ENCODE results near the gene TMCC2. TPM values are rescaled to one million over a fixed set of nuclear protein-coding genes. Genes with fewer than 3 reads are reported as not detected.

The TMCC2 gene
- total RNA-seq, 2 donors from 2014 or later, result 6.8 to 8.9 TPM

DNA sequence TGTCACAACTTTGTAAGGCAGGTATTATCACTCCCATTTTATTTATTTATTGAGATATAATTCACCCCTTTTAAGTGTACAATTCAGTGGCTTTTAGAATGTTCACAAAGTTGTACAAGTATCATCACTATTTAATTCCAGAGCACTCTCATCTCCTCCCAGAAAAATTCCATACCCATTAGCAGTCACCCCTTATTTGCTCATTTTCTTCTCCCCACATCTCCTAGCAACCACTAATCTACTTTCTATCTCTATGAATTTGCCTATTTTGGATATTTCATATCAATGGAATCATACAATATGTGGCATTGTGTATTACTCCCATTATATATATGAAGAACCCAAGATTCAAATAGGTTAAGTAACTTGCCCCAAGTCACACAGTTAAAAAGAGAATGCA lies 23.2 kb upstream of the TMCC2 start:
- no peak for ATAC-seq (ENCODE audit: insufficient number of reproducible peaks, low FRiP score, low read depth)
- no peaks in the 10 kb centered on the region for H3K27me3 ChIP-seq (replicated peaks; ENCODE audit: insufficient read depth)
- H3K4me3 ChIP-seq, result no peak overlapping the region
- no peak for DNase-seq (ENCODE audit: low spot score)
- TF ChIP-seq, protein P1, sequence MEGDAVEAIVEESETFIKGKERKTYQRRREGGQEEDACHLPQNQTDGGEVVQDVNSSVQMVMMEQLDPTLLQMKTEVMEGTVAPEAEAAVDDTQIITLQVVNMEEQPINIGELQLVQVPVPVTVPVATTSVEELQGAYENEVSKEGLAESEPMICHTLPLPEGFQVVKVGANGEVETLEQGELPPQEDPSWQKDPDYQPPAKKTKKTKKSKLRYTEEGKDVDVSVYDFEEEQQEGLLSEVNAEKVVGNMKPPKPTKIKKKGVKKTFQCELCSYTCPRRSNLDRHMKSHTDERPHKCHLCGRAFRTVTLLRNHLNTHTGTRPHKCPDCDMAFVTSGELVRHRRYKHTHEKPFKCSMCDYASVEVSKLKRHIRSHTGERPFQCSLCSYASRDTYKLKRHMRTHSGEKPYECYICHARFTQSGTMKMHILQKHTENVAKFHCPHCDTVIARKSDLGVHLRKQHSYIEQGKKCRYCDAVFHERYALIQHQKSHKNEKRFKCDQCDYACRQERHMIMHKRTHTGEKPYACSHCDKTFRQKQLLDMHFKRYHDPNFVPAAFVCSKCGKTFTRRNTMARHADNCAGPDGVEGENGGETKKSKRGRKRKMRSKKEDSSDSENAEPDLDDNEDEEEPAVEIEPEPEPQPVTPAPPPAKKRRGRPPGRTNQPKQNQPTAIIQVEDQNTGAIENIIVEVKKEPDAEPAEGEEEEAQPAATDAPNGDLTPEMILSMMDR (IDR thresholded peaks at IDR 0.05), result no peak
- no peaks in the 10 kb centered on the region for H3K9me3 ChIP-seq
- no peak overlapping the region for H3K27ac ChIP-seq
- H3K4me1 ChIP-seq (ENCODE audit: control insufficient read depth in 1 of 2, low read depth in 2 of 2), result peaks cover 4 to 6% of the 10 kb centered on the region in 2 donors
- H3K36me3 ChIP-seq, result no peaks in the 10 kb centered on the region

DNA sequence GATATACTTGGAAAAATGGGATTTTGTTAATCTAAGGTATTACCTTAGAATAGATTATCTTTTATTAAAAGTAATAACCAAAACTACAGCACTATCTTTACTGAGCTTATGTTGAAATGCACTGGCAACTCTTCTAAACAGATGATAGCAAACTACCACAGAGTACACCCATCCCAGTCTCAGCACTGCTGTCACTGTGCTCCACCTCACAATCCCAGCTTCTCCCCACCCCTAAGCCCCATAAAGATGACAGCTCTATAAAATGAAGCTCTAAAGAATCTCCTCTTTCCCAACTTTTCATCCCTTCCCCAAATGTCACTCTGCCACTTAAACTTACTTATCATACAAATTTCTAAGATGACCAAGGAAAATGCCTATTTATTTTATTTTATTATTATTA lies 22.7 kb upstream of the TMCC2 start:
- no peak overlapping the region for H3K27ac ChIP-seq
- ATAC-seq (ENCODE audit: insufficient number of reproducible peaks, low FRiP score, low read depth), result no peak
- H3K4me3 ChIP-seq, result no peak overlapping the region
- peaks cover 9% of the 10 kb centered on the region in 2 donors for H3K4me1 ChIP-seq (ENCODE audit: control insufficient read depth in 1 of 2, low read depth in 2 of 2)
- H3K9me3 ChIP-seq, result no peaks in the 10 kb centered on the region
- DNase-seq (ENCODE audit: low spot score), result no peak
- TF ChIP-seq, protein P1 (IDR thresholded peaks at IDR 0.05), result no peak
- no peaks in the 10 kb centered on the region for H3K36me3 ChIP-seq
- no peaks in the 10 kb centered on the region for H3K27me3 ChIP-seq (replicated peaks; ENCODE audit: insufficient read depth)

DNA sequence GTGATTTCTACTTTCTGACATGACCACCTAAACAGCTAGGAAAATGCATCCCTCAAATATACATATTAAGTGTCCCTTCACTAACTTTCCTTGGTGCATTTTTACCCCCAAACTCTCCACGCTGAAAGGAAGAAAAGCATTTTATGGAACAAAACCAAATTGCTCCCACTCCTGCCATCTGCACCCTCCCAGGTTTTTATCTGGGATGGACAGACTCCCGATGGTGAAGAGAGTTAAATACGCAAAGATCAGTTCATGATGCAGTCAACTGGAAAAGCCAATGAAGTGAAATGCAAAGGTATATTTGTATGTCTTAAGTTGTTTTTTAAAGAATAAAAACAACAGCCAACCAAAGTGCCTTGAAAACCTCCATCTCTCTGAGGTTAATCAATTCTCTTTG lies 18.9 kb upstream of the TMCC2 start:
- no peak overlapping the region for H3K27ac ChIP-seq
- peaks cover 11% of the 10 kb centered on the region in 2 donors for H3K4me1 ChIP-seq (ENCODE audit: control insufficient read depth in 1 of 2, low read depth in 2 of 2)
- H3K9me3 ChIP-seq, result no peaks in the 10 kb centered on the region
- H3K4me3 ChIP-seq, result no peak overlapping the region
- ATAC-seq (ENCODE audit: insufficient number of reproducible peaks, low FRiP score, low read depth) (no peak), DNase-seq (ENCODE audit: low spot score) (no peak)
- no peaks in the 10 kb centered on the region for H3K27me3 ChIP-seq (replicated peaks; ENCODE audit: insufficient read depth)
- TF ChIP-seq, protein P1 (IDR thresholded peaks at IDR 0.05), result no peak
- H3K36me3 ChIP-seq, result no peaks in the 10 kb centered on the region

GRCh38 chr1:205210756-205211168 lies 17.0 kb upstream of the TMCC2 start:
- Histone ChIP-seq H3K4me3 (peak overlapping the region; percentile 90), H3K27me3 (replicated peaks; ENCODE audit: insufficient read depth) (no peaks in the 10 kb centered on the region), H3K27ac (peak overlapping the region; percentile 85 to 91), H3K36me3 (no peaks in the 10 kb centered on the region), H3K4me1 (ENCODE audit: control insufficient read depth in 1 of 2, low read depth in 2 of 2) (peaks cover 7 to 11% of the 10 kb centered on the region in 2 donors), H3K9me3 (no peaks in the 10 kb centered on the region)
- ATAC-seq (ENCODE audit: insufficient number of reproducible peaks, low FRiP score, low read depth), result no peak
- DNase-seq (ENCODE audit: low spot score), result no peak
- TF ChIP-seq, protein P1 (IDR thresholded peaks at IDR 0.05), result no peak

GRCh38 chr1:205211169-205211838 lies 16.4 kb upstream of the TMCC2 start, which contains the start of gene DSTYK:
Gene DSTYK (minus strand): TSS chr1:205211702. CDS start chr1:205211535, 167 bp downstream.
- Histone ChIP-seq H3K4me3 (peak within 1 kb of the TSS; percentile 90), H3K27me3 (replicated peaks; ENCODE audit: insufficient read depth) (no peaks in the 10 kb centered on the region), H3K9me3 (no peaks in the 10 kb centered on the region), H3K36me3 (no peaks in the 10 kb centered on the region), H3K4me1 (ENCODE audit: control insufficient read depth in 1 of 2, low read depth in 2 of 2) (peaks cover 7 to 11% of the 10 kb centered on the region in 2 donors), H3K27ac (peak within 1 kb of the TSS; percentile 85 to 91)
- TF ChIP-seq, protein P1 (IDR thresholded peaks at IDR 0.05), result no peak
- peak; percentile 83 for ATAC-seq (ENCODE audit: insufficient number of reproducible peaks, low FRiP score, low read depth)
- peak; percentile 85 for DNase-seq (ENCODE audit: low spot score)

Data from thoracic aorta (tissue), 2 donors.